SK-MEL-5 (cell line): ENCODE results near the gene ZNF692. TPM values are rescaled to one million over a fixed set of nuclear protein-coding genes. Genes with fewer than 3 reads are reported as not detected.

Experiments used
- DNase-seq: peaks from one replicate; pipeline ENCODE4 v3.0.0-alpha.2; 2016; ENCODE audit warnings: low read depth, low spot score
- in situ Hi-C: cut with HindIII; loops from 2 replicates; pipeline ENCODE4 v1.10.0; 2016; ENCODE audit warnings: low sequenced_read_pairs, high pct_unique_total_duplicates, low pct_unique_long_range_greater_than_20kb
- total RNA-seq: library from RNA; depleted of rRNA; stranded (reverse); fragments of >200 nt; shearing (Covaris generic); gene quantifications from 2 replicates; pipeline ENCODE4 v1.2.3, GENCODE V29; 2014

Gene ZNF692
- total RNA-seq, 1 experiment from 2014 or later = 18.7 TPM

DNA sequence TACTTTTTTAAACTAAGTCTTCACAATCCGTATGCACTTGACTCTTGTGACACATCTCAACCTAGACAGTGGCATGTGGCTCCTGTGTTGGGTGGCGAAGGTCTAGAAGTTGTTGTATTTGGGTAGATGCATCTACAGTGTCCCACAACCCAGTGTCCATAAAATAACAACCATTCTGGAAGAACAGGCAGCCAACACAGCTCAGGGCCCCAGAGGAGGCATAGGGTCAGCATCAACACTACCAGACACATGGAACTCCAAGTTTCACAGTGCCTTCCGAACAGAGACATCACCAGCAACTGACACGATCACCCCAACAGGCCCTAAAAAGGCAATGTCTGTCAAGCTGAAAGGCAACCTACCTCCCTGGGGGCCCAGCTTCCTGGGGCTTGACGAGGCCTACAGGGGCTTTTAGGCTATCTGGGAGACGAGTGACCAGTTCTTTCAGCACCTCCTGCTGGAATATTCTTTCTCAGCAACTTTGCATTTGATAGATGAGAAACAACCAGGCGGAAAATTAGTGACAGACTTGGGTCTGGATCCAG is 38.8 kb downstream of the ZNF692 start:
- no peak for DNase-seq
- in situ Hi-C loops = no loop called here

DNA sequence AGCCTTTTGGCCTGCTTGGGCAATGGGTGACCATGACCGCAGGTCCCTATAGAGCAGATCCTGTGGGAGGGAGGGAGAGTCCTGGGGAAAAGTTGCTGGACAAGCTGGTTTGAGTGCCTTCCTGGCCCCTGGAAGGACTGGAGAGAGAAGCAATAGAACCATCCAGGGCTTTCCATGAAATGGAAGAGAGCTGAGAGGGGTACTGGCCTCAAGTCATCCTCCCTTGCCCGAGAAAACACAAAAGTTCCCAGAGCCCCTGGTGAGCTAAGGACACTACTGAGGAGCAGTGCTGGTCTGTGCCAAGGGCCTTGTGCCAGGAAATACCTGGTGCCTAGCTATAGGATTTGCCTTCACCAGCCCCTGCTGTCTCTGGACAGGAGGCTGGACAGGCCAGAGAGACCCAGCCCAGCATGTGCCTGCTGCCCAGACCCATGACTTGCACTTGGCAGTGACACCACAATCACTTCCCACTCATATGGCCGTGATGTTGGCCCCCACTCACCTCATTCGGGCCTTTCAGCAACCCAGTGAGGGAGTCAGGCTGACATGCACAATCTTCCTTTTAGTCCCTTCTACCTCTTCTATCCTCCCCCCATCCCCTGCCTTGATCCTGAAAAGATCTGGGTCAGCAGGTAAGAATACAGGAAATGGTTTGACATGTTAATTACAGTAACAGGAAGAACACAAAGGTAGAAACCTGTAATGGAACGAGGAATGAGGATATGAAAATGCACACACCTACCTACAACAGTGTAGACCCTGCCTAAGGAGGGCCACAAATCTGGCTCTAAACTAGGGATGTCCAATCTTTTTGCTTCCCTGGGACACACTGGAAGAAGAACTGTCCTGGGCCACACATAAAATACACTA is 40.1 kb downstream of the ZNF692 start:
- in situ Hi-C loops = no loop called here
- DNase-seq = no peak

DNA sequence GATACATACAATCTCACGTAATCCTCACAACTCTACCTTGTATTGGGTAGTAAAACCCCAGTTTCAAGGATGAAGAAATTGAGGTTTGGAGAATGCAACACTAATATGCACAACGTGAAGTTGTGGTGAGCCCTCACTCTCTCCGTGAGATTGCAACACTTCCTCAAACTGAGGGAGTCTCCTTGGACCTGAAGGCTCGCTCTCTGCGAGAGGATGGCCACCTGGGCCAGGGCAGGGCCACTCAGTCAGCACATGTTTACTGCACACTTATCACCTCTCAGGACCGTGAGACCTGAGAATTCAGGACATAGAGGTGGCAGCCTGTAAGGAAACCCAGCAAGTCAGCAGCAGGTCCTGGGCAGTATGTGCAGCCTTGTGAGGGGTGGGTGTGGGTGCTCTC is 41.8 kb downstream of the ZNF692 start:
- no peak for DNase-seq
- in situ Hi-C loops = no loop called here

DNA sequence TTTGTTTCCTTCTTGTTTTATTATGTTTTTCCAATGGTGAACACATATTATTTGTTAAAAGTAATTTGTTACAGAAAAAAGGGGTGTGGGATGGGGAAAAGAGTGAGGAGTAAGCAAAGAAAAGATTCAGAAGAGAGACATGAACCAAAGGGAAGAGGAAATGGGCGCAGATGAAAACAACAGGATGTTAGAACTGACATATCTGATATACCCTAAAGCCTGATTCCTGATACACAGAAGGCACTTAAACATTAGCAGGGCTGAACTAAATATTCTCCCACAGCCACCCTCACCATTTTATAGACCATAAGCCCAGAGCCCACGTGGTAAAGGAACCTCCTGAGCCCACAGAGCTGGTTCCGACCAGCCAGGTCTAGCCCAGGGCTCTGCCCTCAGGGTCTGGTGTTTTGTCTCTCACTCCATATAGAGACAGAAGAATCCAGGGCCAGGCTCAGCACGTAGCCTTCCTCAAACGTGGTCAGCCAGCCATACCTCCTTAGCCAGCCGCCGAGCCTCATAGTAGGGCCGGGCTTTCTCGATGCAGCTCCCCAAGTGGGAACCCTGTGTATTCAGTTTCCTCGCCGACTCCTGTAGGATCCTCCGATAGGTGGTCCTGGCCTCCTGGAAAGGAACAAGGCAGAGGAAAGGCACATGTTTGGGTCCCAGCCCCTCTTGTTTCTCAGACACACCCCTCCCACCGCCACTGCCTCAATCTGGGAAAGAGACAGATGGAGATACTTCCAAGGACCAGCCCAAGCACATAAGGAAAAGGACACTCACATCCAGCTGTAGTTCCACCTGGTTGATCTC is 42.6 kb downstream of the ZNF692 start:
- DNase-seq = no peak
- in situ Hi-C loops = no loop called here

DNA sequence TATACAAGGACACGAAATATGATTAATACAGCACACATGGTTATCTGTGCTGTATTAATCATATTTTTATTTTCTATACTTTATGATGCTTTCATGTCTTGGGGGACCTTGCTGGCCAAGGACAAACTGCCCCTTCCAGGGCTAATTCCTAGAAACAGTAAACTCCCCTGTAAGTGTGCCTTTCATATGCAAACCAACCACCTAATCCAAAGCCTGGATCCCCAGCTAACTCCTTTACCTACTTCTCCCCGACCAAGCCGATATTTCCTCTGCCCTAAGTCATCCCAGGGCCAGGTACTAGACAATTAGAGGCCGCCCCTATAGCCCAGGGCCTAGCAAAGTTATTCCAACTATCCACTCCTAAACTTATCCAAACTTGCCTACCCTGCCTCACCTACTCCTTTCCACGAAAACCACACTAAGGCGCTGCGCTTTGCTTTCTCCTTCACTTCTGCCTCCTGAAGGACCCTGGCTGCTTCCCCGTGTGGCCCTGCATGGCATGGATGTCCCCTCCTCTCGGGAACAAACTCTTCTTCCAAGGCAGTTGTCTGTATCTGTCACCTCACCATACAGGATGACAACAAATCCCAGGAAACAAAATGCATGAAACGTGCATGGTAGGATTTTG is 43.4 kb downstream of the ZNF692 start:
- in situ Hi-C loops = no loop called here

DNA sequence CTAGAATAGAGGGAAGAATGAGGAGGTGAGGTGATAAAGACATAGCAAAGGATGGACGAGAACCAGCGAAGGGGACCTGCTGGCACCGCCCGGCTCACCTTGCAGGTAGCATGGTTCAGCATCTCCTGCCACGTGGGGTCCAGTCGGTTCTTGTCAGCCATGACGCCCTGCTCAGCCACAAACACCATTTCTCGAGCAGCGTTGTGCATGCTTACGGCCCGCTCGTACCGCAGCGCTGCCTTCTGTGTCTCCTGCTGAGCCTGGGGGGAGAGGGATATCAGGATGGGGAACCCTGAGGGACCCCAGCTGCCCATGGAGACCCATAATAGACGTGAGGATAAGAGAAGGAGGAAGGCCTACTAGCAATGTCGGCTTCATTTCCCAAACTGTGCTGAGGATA is 44.5 kb downstream of the ZNF692 start:
- in situ Hi-C loops = no loop called here
- DNase-seq = no peak

More for the DNA sequence above, 43.4 kb downstream of the ZNF692 start:
- no peak for DNase-seq

DNA sequence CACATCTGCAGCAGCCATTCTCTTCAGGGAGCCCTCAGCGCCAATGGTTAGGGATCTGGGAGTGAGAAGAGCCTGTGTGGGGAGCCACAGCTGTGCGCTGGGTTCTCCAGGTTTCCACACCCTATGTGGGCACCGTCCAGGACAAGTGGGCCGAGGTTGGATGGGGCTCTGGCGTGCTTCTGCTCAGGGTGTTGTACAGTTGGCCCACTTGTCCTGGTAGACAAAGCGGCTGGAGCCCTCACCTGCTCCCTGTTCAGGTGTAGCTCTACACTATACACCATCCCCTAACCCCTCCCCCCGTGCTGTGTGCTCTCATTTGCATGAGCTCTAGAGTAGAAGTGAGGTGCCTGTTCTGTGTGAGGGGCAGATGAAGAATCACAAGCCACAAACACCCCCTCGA is 45.3 kb downstream of the ZNF692 start:
- DNase-seq = no peak
- in situ Hi-C loops = no loop called here

DNA sequence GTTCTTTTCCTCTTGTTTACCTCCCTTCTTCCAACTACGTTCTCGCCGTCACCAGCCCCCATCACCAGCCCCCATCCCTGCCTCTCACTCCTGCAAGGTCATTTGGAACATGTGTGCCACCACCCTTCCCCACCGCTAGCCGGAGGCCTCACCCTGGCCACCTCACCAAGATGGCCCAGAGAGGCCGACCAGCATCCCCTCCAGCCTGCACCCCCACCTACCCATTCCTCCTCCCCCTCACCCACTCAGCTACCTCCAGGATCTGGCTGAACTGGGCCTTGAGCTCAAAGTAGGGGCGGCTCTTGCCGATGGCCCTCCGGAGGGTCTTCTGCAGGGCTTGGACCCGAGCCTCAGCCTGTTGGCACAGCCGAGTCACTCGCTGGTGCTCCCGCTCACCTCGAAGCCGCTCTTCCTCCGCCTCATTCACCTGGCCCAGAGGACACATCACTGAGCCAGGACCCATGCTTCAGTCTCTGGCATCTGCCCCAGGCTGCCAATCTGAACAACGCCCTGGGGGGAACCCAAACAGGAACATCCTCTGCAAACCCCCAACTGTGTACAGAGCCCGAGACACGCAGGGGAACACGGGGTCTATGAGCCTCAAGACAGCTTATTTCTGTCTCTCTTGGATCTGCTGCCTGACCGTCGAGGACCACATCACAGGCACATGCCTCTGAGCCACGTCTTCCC is 46.0 kb downstream of the ZNF692 start:
- no peak for DNase-seq
- in situ Hi-C loops = no loop called here

DNA sequence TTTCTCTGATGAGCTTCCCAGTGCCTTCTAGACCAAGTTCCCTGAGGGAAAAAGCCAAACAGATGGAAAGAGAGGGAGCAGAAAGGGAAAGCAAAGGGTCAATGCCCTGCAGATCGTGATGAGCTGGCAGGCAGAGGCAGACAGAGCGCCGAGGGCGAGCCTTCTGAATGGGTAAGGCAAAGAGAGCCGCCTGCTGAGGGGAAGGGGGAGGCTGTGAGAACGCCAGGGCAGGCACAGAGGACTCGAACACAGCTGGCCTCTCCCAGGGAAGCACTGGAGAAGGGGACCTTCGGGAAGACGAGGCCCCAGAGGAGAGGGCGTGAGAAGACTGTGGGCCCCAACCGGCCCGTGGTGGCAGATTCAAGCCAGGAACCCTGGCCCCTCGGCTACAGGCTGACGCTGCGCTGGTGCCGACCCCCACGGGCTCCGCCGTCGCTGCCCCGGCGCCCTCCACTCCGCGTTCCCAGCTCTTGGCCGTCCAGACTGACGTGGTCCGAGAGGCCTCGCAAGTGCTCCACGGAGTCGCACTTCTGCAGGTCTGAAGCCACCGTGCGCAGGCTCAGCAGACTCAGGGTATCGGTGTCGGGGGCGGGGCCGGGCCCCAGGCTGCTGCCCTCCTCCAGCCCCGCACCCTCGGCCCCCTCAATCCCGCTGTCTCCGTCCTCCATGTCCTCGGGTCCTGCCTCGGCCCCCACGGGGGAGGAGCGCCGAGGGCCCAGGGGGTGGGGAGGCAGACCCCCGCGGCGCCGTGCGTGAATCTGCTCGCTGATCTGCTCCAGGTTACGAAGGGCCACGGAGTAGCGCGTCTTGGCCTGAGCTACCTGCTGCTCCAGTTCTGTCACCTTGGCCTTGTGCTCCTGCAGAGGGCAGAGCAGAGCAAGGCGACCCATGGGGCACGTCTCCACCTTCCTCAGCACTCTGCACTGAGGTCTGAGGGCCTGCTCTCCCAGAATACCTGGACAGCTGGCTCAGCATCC is 47.1 kb downstream of the ZNF692 start:
- DNase-seq = no peak
- in situ Hi-C loops = no loop called here

DNA sequence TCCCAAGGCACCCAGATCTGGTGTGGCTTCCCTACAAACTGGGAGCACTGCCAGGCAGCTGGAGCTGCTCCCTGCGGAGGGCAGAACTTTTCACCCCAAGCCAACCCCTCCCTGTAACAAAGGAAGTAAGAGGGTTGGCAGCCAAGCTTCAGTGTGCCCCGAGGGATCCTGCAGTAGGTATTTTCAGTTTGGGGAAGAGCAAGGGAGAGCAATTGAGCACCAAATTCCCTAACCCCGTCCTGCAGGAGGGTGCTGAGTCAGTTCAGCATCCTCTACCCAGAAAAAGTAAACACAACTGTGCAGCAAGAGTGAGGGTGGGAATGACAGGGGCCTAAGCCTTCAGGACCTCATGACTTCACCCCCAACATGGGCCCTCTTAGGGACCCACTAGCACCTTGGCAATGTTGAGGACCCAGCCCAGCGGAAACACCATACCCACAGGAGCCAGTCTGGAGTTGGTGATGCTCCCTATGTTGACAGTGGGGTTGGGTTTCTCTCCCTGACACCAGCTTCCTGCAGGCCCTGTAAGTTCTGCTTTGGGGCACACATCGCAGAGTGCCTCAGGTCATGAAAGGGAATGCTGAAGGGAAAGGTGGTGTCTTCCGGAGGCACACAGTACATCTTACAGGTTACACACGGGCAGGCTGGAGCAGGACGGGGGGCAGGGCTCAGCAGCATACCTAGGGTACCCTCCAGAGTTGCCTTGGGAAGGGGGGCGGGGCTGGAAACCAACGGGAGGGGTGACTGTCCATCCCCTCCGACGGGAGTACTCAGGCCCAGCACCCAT is 48.0 kb downstream of the ZNF692 start:
- in situ Hi-C loops = no loop called here
- no peak for DNase-seq

DNA sequence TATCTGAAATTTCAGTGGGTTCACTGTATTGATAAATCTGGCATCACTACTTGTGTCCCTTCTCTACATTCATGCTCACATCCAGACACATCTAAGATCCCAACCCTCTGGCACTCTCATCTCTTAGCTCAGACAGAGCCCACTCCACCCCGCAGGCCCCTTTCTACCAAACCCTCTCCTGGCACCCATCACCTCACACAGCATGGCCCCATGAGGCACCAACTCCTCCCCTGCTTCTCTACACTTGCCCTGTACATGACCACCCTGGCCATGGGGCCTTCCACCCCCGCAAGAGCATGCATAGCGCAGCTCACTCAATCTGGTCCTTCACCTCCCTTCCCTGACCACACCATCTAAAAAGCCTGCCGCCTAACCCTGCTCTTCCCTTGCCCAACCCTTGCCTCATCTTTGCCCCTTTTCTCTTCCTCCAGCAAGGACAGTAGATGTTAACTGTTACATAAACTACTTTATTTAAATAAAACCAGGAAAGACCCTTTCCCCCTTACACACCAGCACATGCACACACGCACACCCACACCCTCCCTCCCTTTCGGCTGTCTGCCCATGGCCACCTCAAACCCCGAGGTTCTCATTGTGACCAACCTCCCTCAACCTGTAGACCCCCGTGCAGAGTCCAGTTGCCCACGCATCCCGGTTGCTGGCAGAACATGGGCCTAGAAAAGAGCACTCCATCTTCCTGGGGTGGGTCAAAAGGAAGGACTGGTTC is 48.7 kb downstream of the ZNF692 start:
- in situ Hi-C loops = no loop called here
- no peak for DNase-seq

DNA sequence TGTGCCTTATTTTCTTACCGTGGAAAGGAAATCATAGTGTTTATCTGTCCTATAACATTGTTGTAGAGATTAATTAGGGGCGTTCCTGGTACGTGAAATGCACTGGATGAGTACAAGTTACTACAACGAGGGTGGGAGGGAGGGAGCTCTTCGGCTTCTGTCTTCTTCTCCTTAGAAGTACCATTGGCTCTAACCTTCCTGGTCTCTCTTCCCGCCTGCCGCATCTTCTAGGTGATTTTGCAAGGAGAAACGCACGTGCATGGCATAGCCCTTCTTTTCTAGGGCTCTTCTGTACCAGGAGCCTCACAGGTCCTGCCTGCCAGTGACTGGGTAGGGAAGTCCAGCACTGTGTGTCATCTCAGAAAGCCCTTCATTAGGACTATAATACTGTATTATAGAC is 50.0 kb downstream of the ZNF692 start:
- in situ Hi-C loops = no loop called here
- DNase-seq = no peak

DNA sequence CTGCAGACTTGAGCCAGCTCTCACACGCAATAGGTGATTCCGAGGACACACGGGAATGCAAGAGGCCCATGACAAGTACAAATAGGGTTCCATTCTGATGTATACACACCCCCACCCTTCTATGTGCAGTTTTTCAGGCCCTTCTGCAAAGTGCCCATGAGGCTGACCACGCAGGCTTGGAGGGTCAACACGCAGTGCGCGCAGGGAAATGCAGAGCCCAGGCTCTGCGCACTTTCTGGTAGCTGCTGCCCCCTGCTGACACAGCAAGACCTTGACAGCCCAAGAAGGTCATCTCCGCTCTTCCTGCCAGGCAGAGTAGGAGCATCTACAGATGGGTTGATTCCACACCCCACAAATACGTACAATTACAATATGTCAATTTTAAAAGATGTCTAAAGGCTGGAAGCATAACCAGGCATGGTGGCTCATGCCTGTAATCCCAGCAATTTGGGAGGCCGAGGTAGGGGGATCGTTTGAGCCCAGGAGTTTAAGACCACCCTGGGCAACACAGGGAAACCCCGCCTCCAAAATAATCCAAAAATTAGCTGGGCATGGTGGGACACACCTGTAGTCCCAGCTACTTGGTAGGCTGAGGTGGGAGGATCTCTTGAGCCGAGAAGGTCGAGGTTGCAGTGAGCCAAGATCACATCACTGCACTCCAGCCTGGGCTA is 51.7 kb downstream of the ZNF692 start:
- in situ Hi-C loops = no loop called here
- peak; percentile 75 for DNase-seq

DNA sequence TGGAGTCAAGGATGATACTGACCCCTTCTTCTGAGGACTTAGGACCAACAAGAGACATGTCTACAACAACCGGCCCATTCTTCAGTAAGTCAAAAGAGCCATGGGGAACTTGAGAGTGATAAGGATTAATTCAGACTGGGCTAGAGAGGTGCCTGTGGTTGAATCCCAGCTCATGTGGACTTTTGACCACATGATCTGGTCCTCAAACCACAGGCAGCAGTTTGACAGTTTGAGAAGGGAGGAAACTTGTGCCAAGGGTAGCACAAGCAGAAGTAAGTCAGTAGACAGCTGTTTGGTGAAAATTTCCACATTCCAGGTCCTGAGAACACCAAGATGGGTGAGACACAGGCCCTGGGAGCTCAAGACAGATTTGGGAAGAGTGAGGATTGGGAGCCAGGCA is 53.0 kb downstream of the ZNF692 start:
- in situ Hi-C loops = no loop called here
- no peak for DNase-seq
